ENCODE measurements around the gene ABCA6. TPM values are rescaled to one million over a fixed set of nuclear protein-coding genes. Genes with fewer than 3 reads are reported as not detected.

The ABCA6 gene
- total and polyA plus RNA-seq, 2 of the 13 experiments (the other 11 are each of a cell fraction or from before 2014, with no cell fraction given), result 0.05 to 0.11 TPM

GRCh38 chr17:69188796-69189195, 47.1 kb upstream of the ABCA6 start:
- no peak for TF ChIP-seq HMGA1 (CRISPR knock-in tag; conservative IDR thresholded peaks at IDR 0.05)
- no peak for TF ChIP-seq KDM3A (CRISPR knock-in tag; IDR thresholded peaks at IDR 0.05; ENCODE audit: low read depth)
- no peak for TF ChIP-seq GABPA (IDR thresholded peaks at IDR 0.05; ENCODE audit: low read depth, low read length)
- no peak for TF ChIP-seq GABPA (CRISPR knock-in tag; IDR thresholded peaks at IDR 0.05; ENCODE audit: low read depth)
- no peak for TF ChIP-seq ZNF414 (CRISPR knock-in tag; IDR thresholded peaks at IDR 0.05)
- no peak for TF ChIP-seq ZBTB2 (CRISPR knock-in tag; IDR thresholded peaks at IDR 0.05; ENCODE audit: low read depth)
- no peak for TF ChIP-seq AGO1 (IDR thresholded peaks at IDR 0.05; ENCODE audit: low read depth, low read length, poor library complexity, severe bottlenecking)
- no peak for TF ChIP-seq ZKSCAN8 (CRISPR knock-in tag; IDR thresholded peaks at IDR 0.05; ENCODE audit: borderline replicate concordance)
- TF ChIP-seq TCF7L2 (IDR thresholded peaks at IDR 0.05; ENCODE audit: low read depth, low read length), result no peak
- TF ChIP-seq, protein P1, sequence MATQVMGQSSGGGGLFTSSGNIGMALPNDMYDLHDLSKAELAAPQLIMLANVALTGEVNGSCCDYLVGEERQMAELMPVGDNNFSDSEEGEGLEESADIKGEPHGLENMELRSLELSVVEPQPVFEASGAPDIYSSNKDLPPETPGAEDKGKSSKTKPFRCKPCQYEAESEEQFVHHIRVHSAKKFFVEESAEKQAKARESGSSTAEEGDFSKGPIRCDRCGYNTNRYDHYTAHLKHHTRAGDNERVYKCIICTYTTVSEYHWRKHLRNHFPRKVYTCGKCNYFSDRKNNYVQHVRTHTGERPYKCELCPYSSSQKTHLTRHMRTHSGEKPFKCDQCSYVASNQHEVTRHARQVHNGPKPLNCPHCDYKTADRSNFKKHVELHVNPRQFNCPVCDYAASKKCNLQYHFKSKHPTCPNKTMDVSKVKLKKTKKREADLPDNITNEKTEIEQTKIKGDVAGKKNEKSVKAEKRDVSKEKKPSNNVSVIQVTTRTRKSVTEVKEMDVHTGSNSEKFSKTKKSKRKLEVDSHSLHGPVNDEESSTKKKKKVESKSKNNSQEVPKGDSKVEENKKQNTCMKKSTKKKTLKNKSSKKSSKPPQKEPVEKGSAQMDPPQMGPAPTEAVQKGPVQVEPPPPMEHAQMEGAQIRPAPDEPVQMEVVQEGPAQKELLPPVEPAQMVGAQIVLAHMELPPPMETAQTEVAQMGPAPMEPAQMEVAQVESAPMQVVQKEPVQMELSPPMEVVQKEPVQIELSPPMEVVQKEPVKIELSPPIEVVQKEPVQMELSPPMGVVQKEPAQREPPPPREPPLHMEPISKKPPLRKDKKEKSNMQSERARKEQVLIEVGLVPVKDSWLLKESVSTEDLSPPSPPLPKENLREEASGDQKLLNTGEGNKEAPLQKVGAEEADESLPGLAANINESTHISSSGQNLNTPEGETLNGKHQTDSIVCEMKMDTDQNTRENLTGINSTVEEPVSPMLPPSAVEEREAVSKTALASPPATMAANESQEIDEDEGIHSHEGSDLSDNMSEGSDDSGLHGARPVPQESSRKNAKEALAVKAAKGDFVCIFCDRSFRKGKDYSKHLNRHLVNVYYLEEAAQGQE (IDR thresholded peaks at IDR 0.05; ENCODE audit: borderline replicate concordance in 1 of 2, low read depth in 1 of 2, low read length in 2 of 2), result no peak
- no peak for TF ChIP-seq ZNF773 (CRISPR knock-in tag; IDR thresholded peaks at IDR 0.05; ENCODE audit: borderline replicate concordance)
- no peak for TF ChIP-seq ZFP36L2 (CRISPR knock-in tag; IDR thresholded peaks at IDR 0.05)
- TF ChIP-seq, protein P2, sequence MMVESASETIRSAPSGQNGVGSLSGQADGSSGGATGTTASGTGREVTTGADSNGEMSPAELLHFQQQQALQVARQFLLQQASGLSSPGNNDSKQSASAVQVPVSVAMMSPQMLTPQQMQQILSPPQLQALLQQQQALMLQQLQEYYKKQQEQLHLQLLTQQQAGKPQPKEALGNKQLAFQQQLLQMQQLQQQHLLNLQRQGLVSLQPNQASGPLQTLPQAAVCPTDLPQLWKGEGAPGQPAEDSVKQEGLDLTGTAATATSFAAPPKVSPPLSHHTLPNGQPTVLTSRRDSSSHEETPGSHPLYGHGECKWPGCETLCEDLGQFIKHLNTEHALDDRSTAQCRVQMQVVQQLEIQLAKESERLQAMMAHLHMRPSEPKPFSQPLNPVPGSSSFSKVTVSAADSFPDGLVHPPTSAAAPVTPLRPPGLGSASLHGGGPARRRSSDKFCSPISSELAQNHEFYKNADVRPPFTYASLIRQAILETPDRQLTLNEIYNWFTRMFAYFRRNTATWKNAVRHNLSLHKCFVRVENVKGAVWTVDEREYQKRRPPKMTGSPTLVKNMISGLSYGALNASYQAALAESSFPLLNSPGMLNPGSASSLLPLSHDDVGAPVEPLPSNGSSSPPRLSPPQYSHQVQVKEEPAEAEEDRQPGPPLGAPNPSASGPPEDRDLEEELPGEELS (CRISPR knock-in tag; IDR thresholded peaks at IDR 0.05), result no peak
- no peak for TF ChIP-seq ZNF383 (CRISPR knock-in tag; IDR thresholded peaks at IDR 0.05; ENCODE audit: borderline replicate concordance)
- no peak for TF ChIP-seq HNRNPLL (IDR thresholded peaks at IDR 0.05; ENCODE audit: low read depth, low read length, poor library complexity, severe bottlenecking)
- no peak for TF ChIP-seq POLR2G (IDR thresholded peaks at IDR 0.05; ENCODE audit: low read depth, low read length)
- TF ChIP-seq ZSCAN12 (CRISPR knock-in tag; IDR thresholded peaks at IDR 0.05), result no peak
- H3K79me2 ChIP-seq (ENCODE audit: insufficient read depth, low read length), result no peaks in the 10 kb centered on the region
- H4K20me1 ChIP-seq (ENCODE audit: insufficient read depth, low read length), result no peaks in the 10 kb centered on the region
- H3K4me2 ChIP-seq (ENCODE audit: low read depth, low read length), result no peak overlapping the region
- no peak for ATAC-seq
- H3K4me3 ChIP-seq (replicated peaks in 1 of 3; ENCODE audit: insufficient read depth in 1 of 3, low read depth in 2 of 3, low read length in 3 of 3), result no peak overlapping the region
- no peak for DNase-seq (ENCODE audit: low spot score)
- no TSS peak for BruUV-seq (replicated peaks)
- no peak overlapping the region for H2AFZ ChIP-seq (ENCODE audit: low read length)
- ChIA-PET POLR2A (no interaction called here), CTCF (ENCODE audit: low intra/inter-chr PET ratio, low total read pairs) (no interaction called here)
- no peak overlapping the region for H3K27ac ChIP-seq (ENCODE audit: extremely low read length, insufficient read depth, low read length)
- no peak for FAIRE-seq
- 44% methylated on average over 2 of the region's 2 CpGs for WGBS (ENCODE audit: low lambda C conversion rate)
- H3K9ac ChIP-seq (ENCODE audit: insufficient read depth, low read depth, low read length), result no peak overlapping the region
- no peaks in the 10 kb centered on the region for H3K4me1 ChIP-seq (ENCODE audit: insufficient read depth, low read length)
- H3K27me3 ChIP-seq (ENCODE audit: control insufficient read depth in 1 of 2, insufficient read depth in 2 of 2, low read length in 2 of 2), result peaks cover 0 to 4% of the 10 kb centered on the region in 2 experiments; a peak in 1 of 5 replicates
- H3K9me3 ChIP-seq (ENCODE audit: low read length), result no peaks in the 10 kb centered on the region
- in situ Hi-C loops (cut with HindIII; ENCODE audit: extremely low pct_ligation_motif_present, low pct_unique_long_range_greater_than_20kb), result no loop called here
- H3K36me3 ChIP-seq (replicated peaks in 1 of 2; ENCODE audit: control insufficient read depth in 1 of 2, insufficient read depth in 2 of 2, low read length in 2 of 2), result no peaks in the 10 kb centered on the region
- intact Hi-C loops (cut with micrococcal nuclease; ENCODE audit: unreplicated experiment), result no loop called here

Data from HepG2 (cell line).